Ishikawa (cell line): ENCODE data around the gene LEMD2.

Source experiments
- CEBPB ChIP-seq: IDR thresholded peaks from 2 replicates; pipeline ENCODE4 v1.6.1; 2012
- CREB1 ChIP-seq: IDR thresholded peaks from 2 replicates; pipeline ENCODE4 v1.6.1; 2012; ENCODE audit warnings: low read depth
- EGR1 ChIP-seq: IDR thresholded peaks from 2 replicates; pipeline ENCODE4 v1.6.1; 2012
- EP300 ChIP-seq: IDR thresholded peaks from 2 replicates; pipeline ENCODE4 v1.6.1; 2012; ENCODE audit warnings: borderline replicate concordance
- FOXM1 ChIP-seq: IDR thresholded peaks from 2 replicates; pipeline ENCODE4 v1.6.1; 2012; ENCODE audit warnings: low read depth, borderline replicate concordance
- NFIC ChIP-seq: IDR thresholded peaks from 2 replicates; pipeline ENCODE4 v1.6.1; 2012
- RAD21 ChIP-seq: IDR thresholded peaks from 2 replicates; pipeline ENCODE4 v1.6.1; 2012; ENCODE audit warnings: low read depth
- TAF1 ChIP-seq: IDR thresholded peaks from 2 replicates; pipeline ENCODE4 v1.6.1; 2012; ENCODE audit warnings: low read depth, mild to moderate bottlenecking
- TCF12 ChIP-seq: IDR thresholded peaks from 2 replicates; pipeline ENCODE4 v1.6.1; 2012; ENCODE audit warnings: low read depth
- TEAD4 ChIP-seq: IDR thresholded peaks from 2 replicates; pipeline ENCODE4 v1.6.1; 2012
- YY1 ChIP-seq: IDR thresholded peaks from 2 replicates; pipeline ENCODE4 v1.6.1; 2012; ENCODE audit warnings: low read depth
- ZBTB7A ChIP-seq: IDR thresholded peaks from 2 replicates; pipeline ENCODE4 v1.6.1; 2012; ENCODE audit warnings: low read depth
- TF ChIP-seq, protein P1 (sequence below): IDR thresholded peaks from 2 replicates; pipeline ENCODE4 v1.6.1; 2012; ENCODE audit warnings: low read depth, mild to moderate bottlenecking
- TF ChIP-seq, protein P2 (sequence below): IDR thresholded peaks from 2 replicates; pipeline ENCODE4 v1.6.1; 2012
- TF ChIP-seq, protein P3 (sequence below): IDR thresholded peaks from 2 replicates; pipeline ENCODE4 v1.6.1; 2012

Gene LEMD2

DNA sequence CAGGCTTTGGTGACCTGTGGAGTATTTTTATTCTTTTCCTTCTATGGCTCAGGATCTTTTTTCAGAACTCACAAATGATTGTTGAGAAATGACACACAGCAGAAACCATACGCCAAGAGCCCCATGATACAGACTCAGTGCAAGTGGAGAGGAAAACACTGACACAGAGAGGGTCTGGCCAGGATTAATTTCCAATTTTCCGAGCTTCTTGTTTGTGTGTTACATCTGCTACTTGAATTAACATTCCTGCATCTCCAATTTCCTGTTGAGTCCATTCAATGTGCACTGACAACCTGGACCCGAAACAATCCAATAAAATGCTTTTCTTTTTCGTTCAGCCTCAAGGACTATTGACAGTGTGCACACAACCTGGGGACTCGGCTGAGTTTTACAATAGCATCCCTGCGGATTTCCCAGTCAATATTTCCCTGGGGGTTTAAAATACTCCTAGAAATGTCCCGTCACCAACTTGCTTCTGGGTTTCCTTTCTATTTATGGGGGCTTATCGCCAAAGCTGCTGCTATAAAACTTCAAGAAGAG is 19.8 kb upstream of the LEMD2 start:
- TF ChIP-seq TCF12 (no peak), EP300 (no peak)

- TF ChIP-seq TEAD4 (no peak), CEBPB (no peak), YY1 (no peak), RAD21 (no peak), FOXM1 (no peak), ZBTB7A (no peak), EGR1 (no peak), CREB1 (no peak), NFIC (no peak), TCF12 (no peak), TAF1 (no peak), EP300 (no peak)
- TF ChIP-seq, protein P1, sequence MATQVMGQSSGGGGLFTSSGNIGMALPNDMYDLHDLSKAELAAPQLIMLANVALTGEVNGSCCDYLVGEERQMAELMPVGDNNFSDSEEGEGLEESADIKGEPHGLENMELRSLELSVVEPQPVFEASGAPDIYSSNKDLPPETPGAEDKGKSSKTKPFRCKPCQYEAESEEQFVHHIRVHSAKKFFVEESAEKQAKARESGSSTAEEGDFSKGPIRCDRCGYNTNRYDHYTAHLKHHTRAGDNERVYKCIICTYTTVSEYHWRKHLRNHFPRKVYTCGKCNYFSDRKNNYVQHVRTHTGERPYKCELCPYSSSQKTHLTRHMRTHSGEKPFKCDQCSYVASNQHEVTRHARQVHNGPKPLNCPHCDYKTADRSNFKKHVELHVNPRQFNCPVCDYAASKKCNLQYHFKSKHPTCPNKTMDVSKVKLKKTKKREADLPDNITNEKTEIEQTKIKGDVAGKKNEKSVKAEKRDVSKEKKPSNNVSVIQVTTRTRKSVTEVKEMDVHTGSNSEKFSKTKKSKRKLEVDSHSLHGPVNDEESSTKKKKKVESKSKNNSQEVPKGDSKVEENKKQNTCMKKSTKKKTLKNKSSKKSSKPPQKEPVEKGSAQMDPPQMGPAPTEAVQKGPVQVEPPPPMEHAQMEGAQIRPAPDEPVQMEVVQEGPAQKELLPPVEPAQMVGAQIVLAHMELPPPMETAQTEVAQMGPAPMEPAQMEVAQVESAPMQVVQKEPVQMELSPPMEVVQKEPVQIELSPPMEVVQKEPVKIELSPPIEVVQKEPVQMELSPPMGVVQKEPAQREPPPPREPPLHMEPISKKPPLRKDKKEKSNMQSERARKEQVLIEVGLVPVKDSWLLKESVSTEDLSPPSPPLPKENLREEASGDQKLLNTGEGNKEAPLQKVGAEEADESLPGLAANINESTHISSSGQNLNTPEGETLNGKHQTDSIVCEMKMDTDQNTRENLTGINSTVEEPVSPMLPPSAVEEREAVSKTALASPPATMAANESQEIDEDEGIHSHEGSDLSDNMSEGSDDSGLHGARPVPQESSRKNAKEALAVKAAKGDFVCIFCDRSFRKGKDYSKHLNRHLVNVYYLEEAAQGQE, result no peak
- TF ChIP-seq, protein P2, sequence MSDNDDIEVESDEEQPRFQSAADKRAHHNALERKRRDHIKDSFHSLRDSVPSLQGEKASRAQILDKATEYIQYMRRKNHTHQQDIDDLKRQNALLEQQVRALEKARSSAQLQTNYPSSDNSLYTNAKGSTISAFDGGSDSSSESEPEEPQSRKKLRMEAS, result no peak
- TF ChIP-seq, protein P3, sequence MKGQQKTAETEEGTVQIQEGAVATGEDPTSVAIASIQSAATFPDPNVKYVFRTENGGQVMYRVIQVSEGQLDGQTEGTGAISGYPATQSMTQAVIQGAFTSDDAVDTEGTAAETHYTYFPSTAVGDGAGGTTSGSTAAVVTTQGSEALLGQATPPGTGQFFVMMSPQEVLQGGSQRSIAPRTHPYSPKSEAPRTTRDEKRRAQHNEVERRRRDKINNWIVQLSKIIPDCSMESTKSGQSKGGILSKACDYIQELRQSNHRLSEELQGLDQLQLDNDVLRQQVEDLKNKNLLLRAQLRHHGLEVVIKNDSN, result no peak
Observed at GRCh38 chr6:33807606-33808005, 18.7 kb upstream of the LEMD2 start.

DNA sequence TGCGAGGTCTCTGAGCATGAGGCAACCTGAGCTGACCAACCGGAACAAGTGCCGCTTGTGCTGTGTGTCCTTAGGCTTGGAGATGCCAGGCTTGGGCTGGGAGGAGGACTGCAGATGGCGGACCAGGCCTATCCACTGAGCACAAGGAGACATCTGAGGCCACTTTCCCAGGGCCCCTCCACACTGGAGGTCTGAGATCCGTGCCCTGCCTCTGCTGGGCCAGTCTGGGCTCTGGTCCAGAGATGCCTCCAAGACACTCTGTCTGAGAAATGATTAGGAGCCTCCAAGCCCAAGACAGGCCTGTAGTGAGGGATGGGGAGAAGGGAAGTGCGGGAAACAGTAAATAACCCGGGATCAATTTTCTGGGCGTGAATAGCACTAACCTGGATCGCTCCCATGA is 17.9 kb upstream of the LEMD2 start:
- TF ChIP-seq, protein P2, result no peak
- TF ChIP-seq YY1, result no peak

GRCh38 chr6:33803571-33804053 is 14.7 kb upstream of the LEMD2 start, which contains the start of gene MLN:
Gene MLN, minus strand, starts transcription at chr6:33804003. Its CDS starts 2,840 bp downstream, at chr6:33801163.
- TF ChIP-seq, protein P1, result no peak
- TF ChIP-seq CREB1 (no peak), RAD21 (no peak), CEBPB (no peak), EP300 (no peak), TEAD4 (no peak), EGR1 (no peak), TCF12 (no peak), NFIC (no peak), FOXM1 (no peak), ZBTB7A (no peak), YY1 (no peak), TAF1 (no peak)
- TF ChIP-seq, protein P3, result no peak
- TF ChIP-seq, protein P2, result no peak

- no peak for TF ChIP-seq CEBPB
- no peak for TF ChIP-seq YY1
- TF ChIP-seq TEAD4, result no peak
- TF ChIP-seq EGR1, result no peak
- TF ChIP-seq TAF1, result no peak
- no peak for TF ChIP-seq TCF12
- TF ChIP-seq, protein P3, result no peak
- TF ChIP-seq, protein P2, result no peak
- no peak for TF ChIP-seq CREB1
- no peak for TF ChIP-seq FOXM1
- TF ChIP-seq, protein P1, result no peak
- TF ChIP-seq NFIC, result no peak
Observed at GRCh38 chr6:33802186-33802958, 13.4 kb upstream of the LEMD2 start.
